ENCODE results near the gene AGPS.
"Not testable (repeated sequence)": the region's sequence is repeated elsewhere in the genome, so short reads cannot be mapped to it uniquely, and the experiment has no call there.

AGPS gene

DNA sequence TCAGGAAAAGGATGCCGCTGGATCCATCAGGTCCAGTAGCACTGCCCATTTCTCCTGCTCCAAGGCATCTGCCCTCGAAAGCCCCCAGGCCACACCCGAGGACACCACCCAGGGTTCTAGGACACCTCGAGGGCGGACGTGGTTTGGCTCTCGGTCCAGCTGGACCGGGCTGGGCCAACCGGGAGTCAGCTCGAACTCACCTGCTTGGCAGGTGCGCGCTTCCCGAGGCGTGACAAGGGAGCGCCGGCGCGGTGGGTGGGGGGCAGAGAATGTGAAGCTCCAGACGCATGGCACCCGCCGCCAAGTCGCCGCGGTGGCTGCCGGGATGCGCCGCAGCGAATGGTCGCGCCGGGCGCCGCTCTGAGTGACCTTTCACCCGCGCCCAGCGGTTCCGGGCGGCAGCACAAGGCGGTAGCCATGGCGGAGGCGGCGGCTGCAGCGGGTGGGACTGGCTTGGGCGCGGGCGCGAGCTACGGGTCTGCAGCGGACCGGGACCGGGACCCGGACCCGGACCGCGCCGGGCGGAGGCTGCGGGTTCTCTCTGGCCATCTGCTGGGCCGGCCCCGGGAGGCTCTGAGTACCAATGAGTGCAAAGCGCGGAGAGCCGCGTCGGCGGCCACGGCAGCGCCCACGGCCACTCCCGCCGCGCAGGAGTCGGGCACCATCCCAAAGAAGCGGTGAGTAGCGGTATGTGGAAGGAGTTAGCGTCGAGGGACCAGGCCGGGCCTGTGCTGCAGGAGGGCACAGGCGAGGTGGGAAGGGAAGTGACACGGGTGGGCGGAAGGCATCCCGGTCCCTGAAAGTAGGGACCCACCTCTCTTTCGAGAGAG is at the start of gene AGPS:
Gene AGPS (plus strand): TSS at position 401 of the 830 bp plus-strand sequence. CDS start 17 bp downstream, at position 418.
- peak; percentile 79 for DNase-seq

DNA sequence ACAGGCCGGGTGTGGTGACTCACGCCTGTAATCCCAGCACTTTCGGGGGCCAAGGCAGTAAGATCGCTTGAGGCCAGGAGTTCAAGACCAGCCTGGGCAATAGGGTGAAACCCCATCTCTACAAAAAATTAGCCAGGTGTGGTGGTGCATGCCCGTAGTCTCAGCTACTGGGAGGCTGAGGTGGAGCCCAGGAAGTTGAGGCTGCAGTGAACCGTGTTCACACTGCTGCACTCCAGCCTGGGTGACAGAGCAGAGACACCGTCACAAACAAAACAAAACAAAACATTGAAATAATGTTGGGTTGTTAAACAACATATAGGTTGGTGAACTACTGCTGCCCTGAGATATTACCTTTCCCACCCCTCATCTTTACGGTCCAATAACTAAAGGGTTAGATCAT is 48.8 kb upstream of the AGPS start:
- no peak for DNase-seq

DNA sequence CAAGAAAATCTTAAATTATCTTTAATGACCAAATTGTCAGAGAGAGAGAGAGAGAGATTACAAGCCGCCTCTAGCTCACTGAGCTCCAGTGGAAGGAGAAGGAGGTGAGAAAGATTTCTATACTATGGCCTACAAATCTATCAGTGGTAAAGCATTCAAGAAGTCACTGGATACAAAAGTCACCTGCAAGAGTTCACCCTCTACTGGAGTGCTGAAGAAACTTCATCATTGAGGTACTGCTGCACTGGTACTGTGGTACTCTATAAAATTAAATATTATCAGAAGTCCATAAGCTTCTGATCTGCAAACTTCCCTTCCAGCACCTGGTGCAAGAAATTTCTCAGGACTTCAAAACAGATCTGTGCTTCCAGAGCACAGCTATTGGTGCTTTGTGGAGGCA is 48.3 kb upstream of the AGPS start:
- no peak for DNase-seq

DNA sequence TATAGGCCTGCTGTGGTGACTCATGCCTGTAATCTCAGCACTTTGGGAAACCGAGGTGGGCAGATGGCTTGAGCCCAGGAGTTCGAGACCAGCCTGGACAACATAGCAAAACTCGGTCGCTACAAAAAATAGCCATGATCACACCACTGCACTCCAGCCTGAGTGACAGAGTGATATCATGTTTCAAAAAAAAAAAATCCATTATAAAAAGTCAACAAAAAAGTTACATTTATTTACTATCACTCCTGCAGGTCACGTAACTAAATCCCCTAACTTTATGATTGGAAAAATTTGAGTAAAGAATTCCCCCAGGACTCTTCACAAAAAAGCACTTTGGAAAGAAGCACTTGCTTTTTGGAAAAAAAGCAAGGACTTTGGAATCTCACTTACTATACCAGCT is 46.4 kb upstream of the AGPS start:
- DNase-seq: no peak

DNA sequence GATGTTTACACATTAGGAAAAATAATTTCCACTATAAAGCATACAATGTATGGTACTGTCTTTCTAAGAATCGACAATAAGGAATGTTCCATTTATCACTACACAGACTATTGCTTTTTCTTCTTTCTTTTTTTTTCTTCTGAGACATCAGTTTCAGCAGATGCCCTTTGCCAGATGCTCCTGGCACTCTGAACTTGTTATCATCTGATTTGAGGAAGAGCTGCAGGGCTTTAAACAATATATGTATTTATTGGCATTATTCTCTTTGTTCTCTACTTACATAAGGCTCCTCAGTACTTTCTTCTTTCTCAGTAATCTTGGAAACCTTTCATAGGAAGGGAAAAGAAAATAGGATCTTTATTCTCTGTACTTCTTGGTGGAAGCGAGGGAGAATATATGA is 45.0 kb upstream of the AGPS start:
- DNase-seq: no peak

DNA sequence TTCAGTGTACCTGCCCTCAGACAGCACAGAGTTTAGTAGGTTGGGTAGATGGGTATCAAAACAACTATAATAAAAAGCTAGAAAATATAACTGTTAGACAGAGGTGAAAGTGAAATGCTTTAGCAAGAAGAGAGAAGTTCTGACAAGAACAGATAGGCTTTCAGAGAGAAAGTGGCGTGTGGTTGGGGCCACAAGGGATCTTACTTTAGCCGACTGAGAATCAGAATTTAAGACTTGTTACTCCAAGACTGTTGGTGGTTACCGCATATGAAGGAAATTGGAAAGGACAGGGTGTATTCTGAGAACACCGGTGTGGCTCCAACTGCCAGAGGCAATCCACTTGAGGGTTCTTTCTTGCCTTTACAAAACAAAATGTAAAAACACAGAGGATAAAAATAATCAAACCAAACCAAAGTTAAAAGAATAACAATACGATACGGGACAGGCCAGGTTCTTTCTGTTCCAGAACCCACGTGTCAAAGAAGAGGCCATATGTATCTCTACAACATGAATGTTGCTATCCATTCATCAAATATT is 44.4 kb upstream of the AGPS start:
- no peak for DNase-seq

DNA sequence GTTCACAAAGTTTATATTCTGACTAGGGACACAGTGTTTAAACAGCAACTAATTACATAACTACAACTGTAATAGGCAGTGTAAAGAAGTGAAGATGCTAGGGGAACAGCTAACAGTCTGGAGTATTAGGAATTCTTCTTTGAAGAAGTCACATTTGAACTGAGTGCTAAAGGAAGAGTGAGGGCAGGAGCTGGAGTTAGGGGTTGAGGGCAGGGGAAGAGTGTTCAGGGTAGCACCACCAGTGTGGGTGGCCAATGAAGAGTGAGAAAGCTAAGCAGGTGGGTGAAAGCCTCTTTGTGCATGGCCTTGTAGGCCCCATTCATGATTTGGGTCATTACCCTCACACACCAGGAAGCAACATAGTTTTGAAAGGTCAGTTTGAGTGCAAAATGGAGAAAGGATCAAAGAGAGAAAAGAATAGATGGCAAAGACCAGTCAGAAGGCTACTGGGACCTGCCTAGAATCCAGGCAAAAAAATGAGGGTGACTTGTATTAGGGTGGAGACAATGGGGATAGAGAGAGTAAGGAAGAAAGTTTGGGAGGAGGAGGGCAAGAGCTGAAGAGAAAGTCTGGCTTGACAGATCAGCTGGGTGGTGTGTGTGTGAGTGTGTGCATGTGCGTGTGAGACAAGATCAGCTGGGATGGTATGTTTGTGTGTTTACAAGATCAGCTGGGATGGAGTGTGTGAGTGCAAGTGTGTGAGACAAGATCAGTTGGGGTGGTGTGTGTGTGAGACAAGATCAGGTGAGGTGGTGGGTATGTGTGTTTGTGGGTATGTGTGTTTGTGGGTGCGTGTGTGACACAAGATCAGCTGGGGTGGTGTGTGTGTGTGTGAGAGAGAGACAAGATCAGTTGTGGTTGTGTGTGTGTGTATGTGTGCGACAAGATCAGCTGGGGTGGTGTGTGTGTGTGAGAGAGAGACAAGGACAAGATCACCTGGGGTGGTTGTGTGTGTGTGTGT is 43.6 kb upstream of the AGPS start:
- DNase-seq: no peak

DNA sequence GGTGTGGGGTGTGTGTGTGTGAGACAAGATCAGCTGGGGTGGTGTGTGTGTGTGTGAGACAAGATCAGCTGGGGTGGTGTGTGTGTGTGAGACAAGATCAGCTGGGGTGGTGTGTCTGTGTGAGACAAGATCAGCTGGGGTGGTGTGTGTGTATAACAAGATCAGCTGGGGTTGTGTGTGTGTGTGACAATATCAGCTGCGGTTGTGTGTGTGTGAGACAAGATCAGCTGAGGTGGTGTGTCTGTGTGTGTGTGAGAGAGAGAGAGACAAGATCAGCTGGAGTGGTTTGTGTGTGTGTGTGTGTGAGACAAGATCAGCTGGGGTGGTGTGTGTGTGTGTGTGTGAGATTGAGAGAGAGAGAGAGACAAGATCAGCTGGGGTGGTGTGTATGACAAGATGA is 41.9 kb upstream of the AGPS start:
- DNase-seq: not testable (repeated sequence)

DNA sequence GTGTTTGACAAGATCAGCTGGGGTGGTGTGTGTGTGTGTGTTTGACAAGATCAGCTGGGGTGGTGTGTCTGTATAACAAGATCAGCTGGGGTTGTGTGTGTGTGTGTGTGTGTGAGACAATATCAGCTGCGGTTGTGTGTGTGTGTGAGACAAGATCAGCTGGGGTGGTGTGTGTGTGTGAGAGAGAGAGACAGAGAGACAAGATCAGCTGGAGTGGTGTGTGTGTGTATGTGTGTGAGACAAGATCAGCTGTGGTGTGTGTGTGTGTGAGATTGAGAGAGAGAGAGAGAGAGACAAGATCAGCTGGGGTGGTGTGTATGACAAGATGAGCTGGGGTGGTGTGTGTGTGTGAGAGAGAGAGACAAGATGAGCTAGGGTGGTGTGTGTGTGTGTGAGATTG is 41.5 kb upstream of the AGPS start:
- not testable (repeated sequence) for DNase-seq

DNA sequence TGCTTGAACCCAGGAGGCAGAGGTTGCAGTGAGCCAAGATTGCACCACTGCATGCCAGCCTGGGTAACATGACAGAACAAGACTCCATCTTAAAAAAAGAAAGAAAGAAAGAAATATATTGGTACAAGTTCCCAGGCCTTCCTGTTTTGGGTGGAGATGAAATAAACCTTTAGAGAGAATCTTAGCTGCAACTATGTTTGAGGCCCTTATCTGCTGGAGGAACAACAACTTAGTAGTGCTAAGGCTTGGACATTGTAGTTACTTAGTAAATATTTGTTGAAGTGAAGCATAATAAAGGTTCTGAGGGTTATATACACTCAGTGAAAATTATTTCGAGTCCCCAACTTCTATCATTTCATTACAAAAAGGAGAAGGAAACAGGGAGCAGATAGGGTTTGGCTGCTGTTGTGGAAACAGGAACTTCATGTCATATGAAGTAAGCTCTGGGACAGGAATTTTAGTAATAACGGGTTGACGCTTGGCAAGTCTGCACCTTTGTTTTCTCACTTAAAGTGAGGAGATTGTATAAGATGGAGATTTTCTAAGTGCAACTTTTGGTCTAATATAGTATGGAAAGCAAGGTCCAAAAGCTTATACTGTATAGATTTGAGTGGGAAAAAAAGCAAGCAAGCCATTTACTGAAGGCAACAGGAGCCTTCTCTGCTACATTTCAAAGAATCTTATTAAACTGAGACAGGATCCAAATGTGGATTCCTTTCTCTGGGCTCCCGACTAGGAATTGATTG is 40.0 kb upstream of the AGPS start:
- DNase-seq: no peak

DNA sequence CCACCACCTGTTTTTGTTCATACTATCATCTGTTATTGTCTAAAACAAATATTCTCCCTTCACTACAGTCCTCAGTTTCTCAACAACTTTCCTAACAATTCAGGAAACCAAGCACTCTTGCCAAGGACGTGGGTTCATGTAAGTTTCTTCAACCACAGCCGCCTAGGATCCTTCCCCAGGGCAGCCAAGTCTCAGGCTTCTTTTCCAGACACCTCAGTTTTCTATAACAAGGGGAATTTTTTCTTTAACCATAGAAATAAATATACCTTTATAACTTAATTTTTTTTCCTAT is 39.4 kb upstream of the AGPS start:
- no peak for DNase-seq

DNA sequence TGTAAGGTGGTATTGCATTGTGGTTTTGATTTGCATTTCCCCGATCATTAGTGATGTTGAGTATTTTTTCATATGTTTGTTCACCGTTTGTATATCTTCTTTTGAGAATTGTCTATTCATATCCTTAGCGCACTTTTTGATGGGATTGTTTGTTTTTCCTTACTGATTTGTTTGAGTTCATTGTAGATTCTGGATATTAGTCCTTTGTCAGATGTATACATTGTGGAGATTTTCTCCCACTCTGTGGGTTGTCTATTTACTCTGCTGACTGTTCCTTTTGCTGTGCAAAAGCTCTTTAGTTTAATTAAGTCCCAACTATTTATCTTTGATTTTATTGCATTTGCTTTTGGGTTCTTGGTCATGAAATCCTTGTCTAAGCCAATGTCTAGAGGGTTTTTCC is 38.0 kb upstream of the AGPS start:
- DNase-seq: not testable (repeated sequence)

DNA sequence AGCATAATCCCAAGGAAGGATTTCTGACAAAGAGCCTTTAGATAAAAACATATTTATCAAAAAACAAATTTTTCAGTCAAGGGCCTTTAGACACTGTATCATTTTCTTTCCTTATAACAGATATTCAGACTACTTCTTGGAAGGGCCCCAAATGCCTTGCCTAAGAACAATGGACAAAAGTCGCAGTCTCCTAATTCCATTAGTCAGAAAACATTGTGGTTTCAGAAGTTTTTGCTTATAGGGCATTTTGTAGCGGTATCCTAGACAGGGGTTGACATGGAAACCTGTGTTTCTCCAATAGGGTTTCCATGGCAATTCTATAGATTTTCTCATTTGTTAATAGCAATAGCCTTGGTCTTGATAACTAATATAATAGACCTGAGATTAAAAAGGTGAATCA is 36.7 kb upstream of the AGPS start:
- DNase-seq: no peak

DNA sequence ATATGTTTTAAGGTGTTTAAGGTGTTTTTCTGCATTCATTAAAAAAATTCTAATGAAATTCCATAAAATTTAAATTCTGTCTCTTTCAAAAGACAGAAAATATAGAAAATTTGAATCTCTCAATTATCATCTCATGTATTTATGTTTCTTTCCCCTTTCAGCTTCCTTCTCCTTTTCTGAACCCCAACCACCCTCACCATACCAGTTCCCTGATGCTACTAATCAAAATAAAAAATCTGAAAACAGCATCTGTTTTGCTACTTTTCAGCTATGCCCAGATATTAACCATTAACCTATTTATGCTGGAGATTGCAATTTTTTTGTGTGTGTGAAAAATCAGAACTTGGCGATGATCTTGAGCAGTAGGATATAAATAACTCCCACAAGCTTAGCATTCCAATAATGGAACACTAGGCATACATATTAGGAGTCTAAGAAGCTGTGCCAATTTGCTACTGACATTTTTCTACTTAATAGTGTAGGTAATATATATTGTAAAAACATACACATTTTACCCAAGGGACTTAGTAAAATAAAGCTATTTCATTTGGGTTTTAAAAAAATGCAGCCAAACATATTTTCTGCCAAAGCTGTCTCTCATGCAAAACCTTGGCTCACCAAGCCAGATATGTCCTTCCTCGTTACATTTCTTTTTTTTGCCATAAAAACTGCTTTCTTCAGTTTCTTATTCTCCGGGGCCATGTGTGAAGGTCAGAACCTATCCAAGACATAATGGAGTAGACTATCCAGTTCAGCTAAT is 32.6 kb upstream of the AGPS start:
- DNase-seq: no peak

DNA sequence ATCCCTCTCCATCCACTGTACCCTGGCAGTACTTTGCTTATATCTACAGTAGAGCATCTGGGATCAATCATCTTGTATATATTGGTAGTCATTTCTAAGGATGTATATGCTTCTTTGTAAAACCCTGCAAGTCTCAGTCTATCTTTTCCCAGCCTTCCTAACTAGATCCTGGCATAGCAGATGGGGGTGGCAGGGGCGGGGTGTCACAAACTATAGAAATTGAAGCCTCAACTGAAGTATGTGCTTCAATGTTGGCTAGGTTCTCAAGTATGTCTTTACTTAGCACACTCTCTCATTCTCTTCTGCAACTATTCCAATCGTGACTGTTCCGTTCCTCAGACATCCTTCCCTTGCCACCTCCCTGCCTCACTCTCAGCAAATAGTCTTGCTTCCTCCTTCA is 30.1 kb upstream of the AGPS start:
- DNase-seq: no peak

DNA sequence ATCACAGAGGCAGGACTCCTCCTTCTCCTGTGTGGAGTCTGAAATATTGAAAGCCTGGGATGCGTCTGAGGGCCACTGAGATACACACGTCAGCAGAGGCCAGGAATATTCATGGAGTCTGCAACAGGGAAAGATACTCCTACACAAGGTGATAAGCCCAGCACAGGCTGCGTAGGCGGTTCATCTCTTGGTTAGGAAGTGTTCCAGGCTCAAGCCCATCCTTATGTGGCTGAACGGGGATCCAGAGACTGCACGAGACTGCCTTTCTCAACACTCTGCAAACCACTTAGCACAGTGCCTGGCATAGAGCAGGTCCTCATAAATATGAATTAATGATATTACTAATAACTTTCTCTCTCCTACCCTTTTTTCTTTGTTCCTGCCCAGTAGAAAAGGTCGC is 29.2 kb upstream of the AGPS start:
- no peak for DNase-seq

DNA sequence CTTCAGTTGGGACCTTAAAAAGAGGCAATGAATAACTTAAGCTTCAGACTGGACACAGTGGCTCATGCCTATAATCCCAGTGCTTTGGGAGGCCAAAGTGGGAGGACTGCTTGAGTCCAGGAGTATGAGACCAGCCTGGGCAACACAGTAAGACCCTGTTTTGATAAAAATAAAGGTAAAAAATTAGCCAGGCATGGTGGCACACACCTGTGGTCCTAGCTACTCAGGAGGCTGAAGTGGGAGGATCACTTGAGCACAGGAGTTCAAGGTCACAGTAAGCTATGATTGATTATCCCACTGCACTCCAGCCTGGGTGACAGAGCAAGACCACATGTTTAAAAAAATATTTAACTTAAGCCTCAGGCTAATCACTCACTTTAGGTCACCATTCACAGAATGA is 26.8 kb upstream of the AGPS start:
- not testable (repeated sequence) for DNase-seq

DNA sequence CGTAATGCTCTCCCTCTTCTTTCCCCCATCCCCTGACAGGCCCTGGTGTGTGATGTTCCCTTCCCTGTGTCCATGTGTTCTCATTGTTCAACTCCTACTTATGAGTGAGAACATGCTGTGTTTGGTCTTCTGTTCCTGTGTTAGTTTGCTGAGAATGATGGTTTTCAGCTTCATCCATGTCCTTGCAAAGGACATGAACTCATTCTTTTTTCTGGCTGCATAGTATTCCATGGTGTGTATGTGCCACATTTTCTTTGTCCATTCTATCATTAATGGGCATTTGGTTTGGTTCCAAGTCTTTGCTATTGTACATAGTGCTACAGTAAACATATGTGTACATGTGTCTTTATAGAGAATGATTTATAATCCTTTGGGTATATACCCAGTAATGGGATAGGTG is 24.6 kb upstream of the AGPS start:
- DNase-seq: not testable (repeated sequence)

DNA sequence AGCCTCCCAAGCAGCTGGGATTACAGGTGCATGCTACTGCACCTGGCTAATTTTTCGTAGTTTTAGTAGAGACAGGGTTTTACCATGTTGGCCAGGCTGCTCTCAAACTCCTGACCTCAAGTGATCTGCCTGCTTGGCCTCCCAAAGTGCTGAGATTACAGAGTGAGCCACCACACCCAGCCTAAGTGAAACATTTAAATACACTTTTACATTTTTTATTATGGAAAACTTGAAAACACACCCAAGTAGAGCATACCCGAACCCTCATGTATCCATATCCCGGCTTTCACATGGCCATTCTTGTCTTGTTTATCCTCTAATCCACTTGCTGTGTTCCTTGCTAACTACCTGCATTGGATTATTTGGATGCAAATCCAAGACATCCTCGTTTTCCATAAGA is 13.2 kb upstream of the AGPS start:
- DNase-seq: no peak

DNA sequence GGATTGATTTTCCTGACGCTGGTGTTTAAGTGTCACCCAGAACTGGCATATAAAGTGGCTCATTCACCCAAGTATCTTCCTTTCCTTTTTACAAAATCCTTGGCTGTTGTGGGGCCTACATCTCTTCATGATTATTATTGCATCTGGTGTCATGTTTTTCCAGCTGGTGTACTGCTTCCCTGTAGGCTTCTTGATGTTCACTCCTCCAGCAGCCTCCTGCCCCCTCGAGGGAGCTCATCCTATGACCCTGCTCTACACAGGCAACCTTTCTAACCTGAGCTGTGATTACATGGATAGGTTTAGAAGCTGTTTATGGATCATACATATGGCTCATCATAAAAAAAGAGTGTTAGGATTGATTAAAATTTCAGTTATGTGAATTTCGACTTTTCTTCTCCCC is 12.4 kb upstream of the AGPS start:
- DNase-seq: no peak

DNA sequence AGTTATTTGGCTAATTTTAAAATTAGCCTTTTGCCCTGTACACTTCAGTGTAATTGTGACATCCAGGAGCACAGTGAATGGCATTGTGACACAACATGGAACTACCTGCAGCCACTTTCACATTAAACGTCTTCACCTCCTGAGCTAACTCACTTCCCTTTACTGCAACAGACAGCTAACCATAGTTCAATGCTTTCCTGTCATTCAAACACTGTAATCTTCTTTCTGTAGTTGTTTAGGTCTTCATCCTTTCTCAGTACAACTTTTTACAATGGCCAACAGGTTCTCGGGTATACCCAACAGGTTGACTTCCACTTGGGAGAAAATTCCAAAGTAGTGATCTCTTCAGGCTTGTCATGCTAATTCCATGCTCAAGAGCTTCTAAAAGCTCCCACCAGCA is 8.6 kb upstream of the AGPS start:
- no peak for DNase-seq

DNA sequence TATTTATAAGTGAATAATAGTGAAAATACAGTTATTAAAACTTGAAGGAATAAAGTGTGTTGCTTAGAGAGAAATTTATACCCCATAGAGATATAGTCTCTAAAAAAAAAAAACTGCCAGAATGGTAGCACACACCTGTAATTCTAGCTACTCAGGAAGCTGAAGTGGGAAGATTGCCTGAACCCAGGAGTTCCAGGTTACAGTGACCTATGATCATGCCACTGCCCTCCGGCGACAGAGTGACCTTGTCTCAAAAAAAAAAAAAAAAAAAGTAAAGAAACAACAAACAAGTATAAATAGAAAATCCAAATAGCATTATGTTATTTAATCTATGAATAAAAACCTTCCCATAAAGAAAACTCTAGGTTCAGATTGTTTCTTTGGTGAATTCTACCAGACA is 7.4 kb upstream of the AGPS start:
- DNase-seq: no peak

Data from NCI-H2171 (cell line).